Measurements from ENCODE around the gene ROBO1.

GRCh38 chr3:78751266-78751665, 1016.5 kb downstream of the ROBO1 start:
- TF ChIP-seq ZNF572 (CRISPR knock-in tag; IDR thresholded peaks at IDR 0.05) (no peak), RBM39 (IDR thresholded peaks at IDR 0.05; ENCODE audit: low read depth, low read length, poor library complexity, severe bottlenecking) (no peak), NR2F1 (CRISPR knock-in tag; IDR thresholded peaks at IDR 0.05) (no peak), CTCF (CRISPR knock-in tag; IDR thresholded peaks at IDR 0.05) (no peak), SRF (IDR thresholded peaks at IDR 0.05; ENCODE audit: low read depth, low read length) (no peak), CBX1 (IDR thresholded peaks at IDR 0.05; ENCODE audit: low read depth) (no peak), ESRRA (CRISPR knock-in tag; IDR thresholded peaks at IDR 0.05; ENCODE audit: low read depth) (no peak), ZFX (CRISPR knock-in tag; IDR thresholded peaks at IDR 0.05; ENCODE audit: low read depth) (no peak), ZNF710 (CRISPR knock-in tag; IDR thresholded peaks at IDR 0.05; ENCODE audit: borderline replicate concordance) (no peak), ATF4 (CRISPR knock-in tag; IDR thresholded peaks at IDR 0.05) (no peak), TGIF2 (CRISPR knock-in tag; IDR thresholded peaks at IDR 0.05) (no peak), TARDBP (CRISPR knock-in tag; IDR thresholded peaks at IDR 0.05) (no peak), HINFP (CRISPR knock-in tag; IDR thresholded peaks at IDR 0.05; ENCODE audit: low read depth) (no peak)
